NCI-H1092 treated with DMSO at 0.1 percent for 48 hours (cell line): ENCODE data around the gene FUT2.
A peak's percentile ranks its signal among the peaks of the same experiment; 100 is the strongest.
"Not testable (repeated sequence)": the region's sequence is repeated elsewhere in the genome, so short reads cannot be mapped to it uniquely, and the experiment has no call there.

Experiments used
- DNase-seq: peaks from one replicate; lab custom pipeline; 2025; lab: John Stamatoyannopoulos, UW

The FUT2 gene

GRCh38 chr19:48702701-48703100 lies 6.9 kb downstream of the FUT2 start:
- no peak for DNase-seq

- DNase-seq, result no peak
Measured at GRCh38 chr19:48703316-48703715, 7.5 kb downstream of the FUT2 start.

GRCh38 chr19:48705431-48705830 lies 9.7 kb downstream of the FUT2 start:
- no peak for DNase-seq

GRCh38 chr19:48708471-48708870 lies 12.7 kb downstream of the FUT2 start:
- DNase-seq, result no peak

GRCh38 chr19:48711106-48711662 lies 15.4 kb downstream of the FUT2 start:
- no peak for DNase-seq

GRCh38 chr19:48713041-48713863 lies 17.5 kb downstream of the FUT2 start:
- no peak for DNase-seq

- peak; percentile 98 for DNase-seq
Measured at GRCh38 chr19:48713864-48714755, 18.3 kb downstream of the FUT2 start.

GRCh38 chr19:48714759-48715675 lies 19.2 kb downstream of the FUT2 start:
- DNase-seq, result no peak

- DNase-seq, result no peak
Measured at GRCh38 chr19:48715681-48716171, 20.0 kb downstream of the FUT2 start.

GRCh38 chr19:48716562-48717291 lies 21.0 kb downstream of the FUT2 start:
- peak; percentile 66 for DNase-seq

- DNase-seq, result not testable (repeated sequence)
Measured at GRCh38 chr19:48718106-48718505, 22.3 kb downstream of the FUT2 start.

- DNase-seq, result no peak
Measured at GRCh38 chr19:48718711-48719231, 23.0 kb downstream of the FUT2 start.

- no peak for DNase-seq
Measured at GRCh38 chr19:48719263-48720171, 23.7 kb downstream of the FUT2 start, which contains the start of gene MAMSTR. Gene MAMSTR (minus strand): TSS chr19:48719725. CDS start chr19:48719031, 694 bp downstream.

GRCh38 chr19:48720251-48720612 lies 24.5 kb downstream of the FUT2 start:
- DNase-seq, result no peak

- peak; percentile 95 for DNase-seq
Measured at GRCh38 chr19:48720613-48721296, 25.0 kb downstream of the FUT2 start.

- no peak for DNase-seq
Measured at GRCh38 chr19:48722196-48722708, 26.5 kb downstream of the FUT2 start.

- DNase-seq, result peak; percentile 37
Measured at GRCh38 chr19:48724796-48725753, 29.3 kb downstream of the FUT2 start.
